Measurements from ENCODE around the gene DAPK1.

DAPK1 gene

DNA sequence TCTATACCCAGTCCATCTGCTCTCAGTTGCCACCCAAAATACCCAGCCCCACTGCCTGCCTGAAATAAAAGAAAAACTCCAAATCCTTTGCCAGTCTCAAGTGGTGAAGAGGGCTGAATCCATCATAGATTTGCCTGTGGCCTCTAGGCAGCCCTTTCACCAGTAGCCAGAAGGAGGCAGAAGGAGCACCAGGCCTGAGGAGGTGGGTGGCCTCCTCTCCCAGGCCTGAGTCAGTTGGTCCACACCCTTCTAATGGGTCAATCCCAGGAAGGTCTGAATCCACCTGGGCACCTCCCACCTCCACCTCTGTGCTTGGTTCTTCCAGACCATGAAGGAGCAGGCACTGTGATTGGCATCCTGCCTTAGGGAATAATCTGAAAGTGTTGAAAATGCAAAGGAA, 97.0 kb downstream of the DAPK1 start:
- in situ Hi-C loops (cut with HindIII; ENCODE audit: low sequenced_read_pairs), result no loop called here

DNA sequence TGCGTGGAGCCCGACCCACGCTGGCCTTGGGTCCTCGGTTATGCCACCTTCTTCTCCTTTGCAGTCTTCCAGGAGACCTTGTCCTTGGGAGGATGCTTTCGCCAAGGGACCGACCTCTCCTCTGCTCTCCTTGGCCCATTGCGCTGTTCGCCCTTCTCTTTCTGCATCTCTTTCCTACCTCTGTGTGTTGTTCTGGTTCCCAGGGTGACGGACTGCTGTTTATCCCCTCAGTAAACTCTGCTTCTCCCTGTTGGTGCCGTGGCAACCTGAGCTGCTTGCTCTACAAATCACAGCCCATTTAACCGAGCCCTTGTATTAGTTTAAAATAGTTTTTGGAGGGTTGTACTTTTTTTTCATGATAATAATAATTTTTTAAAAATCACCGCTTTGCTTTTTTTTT, 97.9 kb downstream of the DAPK1 start:
- DNase-seq (ENCODE audit: low read depth), result no peak
- in situ Hi-C loops (cut with HindIII; ENCODE audit: low sequenced_read_pairs), result no loop called here
- TF ChIP-seq, protein P1, sequence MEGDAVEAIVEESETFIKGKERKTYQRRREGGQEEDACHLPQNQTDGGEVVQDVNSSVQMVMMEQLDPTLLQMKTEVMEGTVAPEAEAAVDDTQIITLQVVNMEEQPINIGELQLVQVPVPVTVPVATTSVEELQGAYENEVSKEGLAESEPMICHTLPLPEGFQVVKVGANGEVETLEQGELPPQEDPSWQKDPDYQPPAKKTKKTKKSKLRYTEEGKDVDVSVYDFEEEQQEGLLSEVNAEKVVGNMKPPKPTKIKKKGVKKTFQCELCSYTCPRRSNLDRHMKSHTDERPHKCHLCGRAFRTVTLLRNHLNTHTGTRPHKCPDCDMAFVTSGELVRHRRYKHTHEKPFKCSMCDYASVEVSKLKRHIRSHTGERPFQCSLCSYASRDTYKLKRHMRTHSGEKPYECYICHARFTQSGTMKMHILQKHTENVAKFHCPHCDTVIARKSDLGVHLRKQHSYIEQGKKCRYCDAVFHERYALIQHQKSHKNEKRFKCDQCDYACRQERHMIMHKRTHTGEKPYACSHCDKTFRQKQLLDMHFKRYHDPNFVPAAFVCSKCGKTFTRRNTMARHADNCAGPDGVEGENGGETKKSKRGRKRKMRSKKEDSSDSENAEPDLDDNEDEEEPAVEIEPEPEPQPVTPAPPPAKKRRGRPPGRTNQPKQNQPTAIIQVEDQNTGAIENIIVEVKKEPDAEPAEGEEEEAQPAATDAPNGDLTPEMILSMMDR (IDR thresholded peaks at IDR 0.05; ENCODE audit: low read depth, low read length, missing control alignments), result no peak
- no peak overlapping the region for H3K4me3 ChIP-seq (ENCODE audit: low read depth, low read length)

More for the DNA sequence above, 97.0 kb downstream of the DAPK1 start:
- DNase-seq (ENCODE audit: low read depth), result no peak
- H3K4me3 ChIP-seq (ENCODE audit: low read depth, low read length), result no peak overlapping the region
- TF ChIP-seq, protein P1 (IDR thresholded peaks at IDR 0.05; ENCODE audit: low read depth, low read length, missing control alignments), result no peak

DNA sequence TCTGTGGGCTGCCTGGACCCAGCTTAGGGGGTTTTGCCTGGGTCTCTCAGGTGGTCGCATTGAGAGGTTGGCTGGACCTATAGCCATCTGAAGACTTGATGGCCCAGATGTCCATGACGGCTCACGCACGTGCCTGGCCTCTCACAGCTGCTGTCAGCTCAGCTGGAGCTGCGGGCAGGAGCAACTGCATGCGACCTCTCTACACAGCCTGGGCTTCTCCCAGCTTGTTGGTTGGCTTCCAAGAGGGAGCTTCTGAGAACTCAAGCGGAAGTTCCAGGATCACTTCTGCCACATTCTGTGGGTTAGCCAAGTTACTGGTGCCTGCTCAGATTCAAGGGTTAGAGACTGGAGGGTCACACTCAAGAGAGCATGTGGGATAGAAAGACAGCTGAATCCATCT, 99.2 kb downstream of the DAPK1 start:
- TF ChIP-seq, protein P1 (IDR thresholded peaks at IDR 0.05; ENCODE audit: low read depth, low read length, missing control alignments), result no peak
- H3K4me3 ChIP-seq (ENCODE audit: low read depth, low read length), result no peak overlapping the region
- DNase-seq (ENCODE audit: low read depth), result no peak
- in situ Hi-C loops (cut with HindIII; ENCODE audit: low sequenced_read_pairs), result no loop called here

DNA sequence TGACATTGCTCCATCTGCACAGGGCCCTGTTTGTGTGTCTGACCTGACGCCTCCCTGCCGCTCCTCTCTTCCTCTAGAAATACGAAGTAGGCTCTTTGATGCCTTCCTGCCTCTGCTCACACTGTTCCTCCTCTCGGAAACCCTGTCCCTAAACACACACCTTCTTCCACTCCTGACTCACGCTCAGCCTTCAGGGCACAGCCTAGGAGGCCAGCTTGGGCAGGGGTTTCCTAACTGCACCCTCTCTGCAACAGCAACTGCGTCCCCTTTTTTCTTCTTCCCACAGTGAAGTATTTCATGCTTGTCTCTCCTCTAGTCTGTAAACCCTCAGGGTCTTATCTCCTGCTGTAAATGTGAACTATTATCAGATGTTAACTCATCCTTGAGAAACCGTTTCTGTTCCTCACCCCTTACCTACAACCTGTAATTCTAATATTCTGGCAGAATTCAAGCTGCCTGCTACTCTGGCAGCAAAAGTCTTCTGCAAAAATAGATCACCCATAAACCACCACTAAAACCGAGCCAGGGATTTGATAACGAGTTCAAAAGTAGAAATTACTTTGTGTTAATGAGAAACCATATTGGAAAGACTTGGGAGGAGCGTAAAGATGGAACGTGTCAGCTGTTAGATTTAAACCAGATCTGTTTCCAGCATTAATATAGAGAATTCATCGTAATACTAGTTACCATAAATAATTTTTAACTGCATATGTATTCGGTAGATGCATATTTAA, 100.2 kb downstream of the DAPK1 start:
- in situ Hi-C loops (cut with HindIII; ENCODE audit: low sequenced_read_pairs), result no loop called here
- H3K4me3 ChIP-seq (ENCODE audit: low read depth, low read length), result no peak overlapping the region
- DNase-seq (ENCODE audit: low read depth), result no peak
- TF ChIP-seq, protein P1 (IDR thresholded peaks at IDR 0.05; ENCODE audit: low read depth, low read length, missing control alignments), result no peak

DNA sequence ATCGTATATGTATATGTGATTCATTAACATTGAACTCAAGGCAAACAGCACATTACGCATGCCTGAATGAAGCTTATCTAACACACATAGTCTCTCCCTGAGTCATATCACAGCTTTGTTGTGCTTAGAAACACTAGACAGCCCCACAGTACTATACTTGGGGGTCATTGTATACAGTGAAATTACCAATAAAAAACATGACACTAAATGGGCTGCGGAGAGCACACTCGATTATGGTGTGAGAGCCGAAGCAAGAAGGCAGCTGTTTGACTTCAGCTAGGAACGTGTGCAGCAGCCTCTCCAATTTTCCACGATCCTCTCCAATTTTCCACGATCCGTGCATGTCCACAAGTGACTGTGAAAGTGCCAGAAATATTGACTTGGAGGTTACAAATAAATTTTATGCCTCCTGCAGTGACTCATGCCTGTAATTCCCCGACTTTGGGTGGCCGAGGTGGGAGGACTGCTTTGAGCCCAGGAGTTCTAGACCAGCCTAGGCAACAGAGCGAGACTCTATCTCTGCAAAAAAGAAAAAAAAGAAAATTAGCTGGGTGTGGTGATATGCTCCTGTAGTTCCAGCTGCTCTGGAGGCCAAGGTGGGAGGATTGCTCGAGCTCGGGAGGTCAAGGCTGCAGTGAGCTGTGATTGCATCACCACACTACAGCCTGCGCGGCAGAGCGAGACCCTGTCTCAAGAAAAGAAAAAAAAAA, 102.4 kb downstream of the DAPK1 start:
- in situ Hi-C loops (cut with HindIII; ENCODE audit: low sequenced_read_pairs), result no loop called here
- TF ChIP-seq, protein P1 (IDR thresholded peaks at IDR 0.05; ENCODE audit: low read depth, low read length, missing control alignments), result no peak
- peak; percentile 77 for DNase-seq (ENCODE audit: low read depth)
- no peak overlapping the region for H3K4me3 ChIP-seq (ENCODE audit: low read depth, low read length)

DNA sequence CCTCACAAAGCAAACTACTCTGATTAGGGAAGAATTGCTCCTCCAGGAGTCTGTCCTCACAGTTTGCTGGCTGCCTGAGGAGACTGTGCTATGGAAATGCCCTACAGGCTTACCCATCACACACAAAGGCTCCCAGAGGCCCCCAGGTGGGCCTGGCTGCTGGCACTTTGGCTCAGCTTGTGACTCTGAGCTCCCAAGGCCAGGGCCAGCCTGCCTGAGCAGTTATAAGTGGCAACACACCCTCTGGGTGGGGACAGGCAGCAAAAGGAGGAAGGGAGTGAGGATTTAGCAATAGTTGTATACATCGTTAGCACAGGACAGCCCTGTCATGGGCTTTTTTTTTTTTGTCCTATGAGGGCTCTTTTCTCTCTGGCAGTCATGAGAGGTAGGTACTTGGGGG, 103.5 kb downstream of the DAPK1 start:
- no peak for DNase-seq (ENCODE audit: low read depth)
- in situ Hi-C loops (cut with HindIII; ENCODE audit: low sequenced_read_pairs), result no loop called here
- TF ChIP-seq, protein P1 (IDR thresholded peaks at IDR 0.05; ENCODE audit: low read depth, low read length, missing control alignments), result no peak
- no peak overlapping the region for H3K4me3 ChIP-seq (ENCODE audit: low read depth, low read length)
